BJ (cell line): ENCODE data around the gene DDX52. TPM values are rescaled to one million over a fixed set of nuclear protein-coding genes. Genes with fewer than 3 reads are reported as not detected.

Experiments used
- CTCF ChIA-PET: fragments of 350-600 bp; formaldehyde crosslinking; extraction: SDS; loops from one replicate; lab custom pipeline; 2021; ENCODE audit warnings: antibody characterized with exemption, inconsistent platforms; lab: Yijun Ruan, JAX
- POLR2A ChIA-PET: fragments of 300-600 bp; sonication (Branson Sonifier 250); formaldehyde crosslinking; extraction: SDS; loops from one replicate; lab custom pipeline; 2021; ENCODE audit warnings: antibody characterized with exemption; lab: Charles Lee
- DNase-seq: peaks from one replicate; pipeline ENCODE4 v3.0.0-alpha.2; 2011; ENCODE audit warnings: low read depth
- H3K27me3 ChIP-seq: 2 replicates; pipeline ENCODE4 v1.6.0; 2011; ENCODE audit warnings: low read length; ENCODE audit not compliant: control insufficient read depth, insufficient read depth
- H3K36me3 ChIP-seq: 2 replicates; pipeline ENCODE4 v1.5.1; 2011; ENCODE audit warnings: low read length; ENCODE audit not compliant: control insufficient read depth, insufficient read depth
- H3K4me3 ChIP-seq: 2 replicates; pipeline ENCODE4 v1.5.1; 2011; ENCODE audit warnings: low read depth, mild to moderate bottlenecking, control low read depth, low read length
- CTCF ChIP-seq: IDR thresholded peaks from 2 replicates; pipeline ENCODE4 v1.5.1; 2011; ENCODE audit warnings: low read depth, mild to moderate bottlenecking, control low read depth, inconsistent platforms, low read length, moderate library complexity; ENCODE audit not compliant: insufficient read depth
- polyA plus RNA-seq: library from polyadenylated mRNA; depleted of rRNA; stranded (reverse); fragments of >200 nt; gene quantifications from 2 replicates; pipeline ENCODE4 v1.2.3, GENCODE V29; 2011

Gene DDX52
- polyA plus RNA-seq, 1 experiment = 14.7 TPM

- no peak overlapping the region for H3K4me3 ChIP-seq
- POLR2A ChIA-PET = no interaction called here
- peak; percentile 66 for TF ChIP-seq CTCF
- CTCF ChIA-PET = interaction anchor here (0.6 to 2.3 kb wide), 13 partner anchors 9 to 245 kb away, joined by 3 to 14 read pairs (median 4); no protein-coding TSS in a partner anchor
- DNase-seq = no peak
- no peaks in the 10 kb centered on the region for H3K27me3 ChIP-seq
- peaks cover 2% of the 10 kb centered on the region; the same call in 1 of the 2 replicates for H3K36me3 ChIP-seq
These were observed 72.6 kb downstream of the DDX52 start for GRCh38 chr17:37570527-37571093.

- no peak overlapping the region for H3K4me3 ChIP-seq
- no peaks in the 10 kb centered on the region for H3K27me3 ChIP-seq
- ChIA-PET CTCF (interaction anchor here (0.9 kb wide), 1 partner anchor 41 kb away, joined by 4 read pairs; no protein-coding TSS in a partner anchor), POLR2A (no interaction called here)
- TF ChIP-seq CTCF = no peak
- H3K36me3 ChIP-seq = peaks cover 2% of the 10 kb centered on the region; the same call in 1 of the 2 replicates
- DNase-seq = no peak
These were observed 74.7 kb downstream of the DDX52 start for GRCh38 chr17:37568350-37569053.

GRCh38 chr17:37567538-37567937, 75.7 kb downstream of the DDX52 start:
- no peak for DNase-seq
- ChIA-PET POLR2A (no interaction called here), CTCF (no interaction called here)

GRCh38 chr17:37567137-37567536, 76.1 kb downstream of the DDX52 start:
- CTCF ChIA-PET = no interaction called here
- H3K36me3 ChIP-seq = peaks cover 2% of the 10 kb centered on the region; the same call in 1 of the 2 replicates
- no peak for DNase-seq

More at GRCh38 chr17:37567538-37567937, 75.7 kb downstream of the DDX52 start:
- no peak for TF ChIP-seq CTCF
- no peaks in the 10 kb centered on the region for H3K27me3 ChIP-seq
- no peak overlapping the region for H3K4me3 ChIP-seq
- H3K36me3 ChIP-seq = peaks cover 2% of the 10 kb centered on the region; the same call in 1 of the 2 replicates

More at GRCh38 chr17:37567137-37567536, 76.1 kb downstream of the DDX52 start:
- no peak for TF ChIP-seq CTCF
- POLR2A ChIA-PET = no interaction called here
- no peaks in the 10 kb centered on the region for H3K27me3 ChIP-seq
- no peak overlapping the region for H3K4me3 ChIP-seq
